GM18505 (cell line): ENCODE data around the gene CAMTA1.

Experiments used
- ATAC-seq: cut with Tn5 transposase; IDR thresholded peaks from one replicate; pipeline ENCODE4 v1.9.1; 2021; ENCODE audit not compliant: unreplicated experiment
- POLR2A ChIP-seq: IDR thresholded peaks from 4 replicates; pipeline ENCODE4 v1.6.1; 2011; ENCODE audit warnings: borderline replicate concordance; ENCODE audit not compliant: insufficient read depth, insufficient read length; ENCODE audit errors: extremely low read depth

CAMTA1 gene

DNA sequence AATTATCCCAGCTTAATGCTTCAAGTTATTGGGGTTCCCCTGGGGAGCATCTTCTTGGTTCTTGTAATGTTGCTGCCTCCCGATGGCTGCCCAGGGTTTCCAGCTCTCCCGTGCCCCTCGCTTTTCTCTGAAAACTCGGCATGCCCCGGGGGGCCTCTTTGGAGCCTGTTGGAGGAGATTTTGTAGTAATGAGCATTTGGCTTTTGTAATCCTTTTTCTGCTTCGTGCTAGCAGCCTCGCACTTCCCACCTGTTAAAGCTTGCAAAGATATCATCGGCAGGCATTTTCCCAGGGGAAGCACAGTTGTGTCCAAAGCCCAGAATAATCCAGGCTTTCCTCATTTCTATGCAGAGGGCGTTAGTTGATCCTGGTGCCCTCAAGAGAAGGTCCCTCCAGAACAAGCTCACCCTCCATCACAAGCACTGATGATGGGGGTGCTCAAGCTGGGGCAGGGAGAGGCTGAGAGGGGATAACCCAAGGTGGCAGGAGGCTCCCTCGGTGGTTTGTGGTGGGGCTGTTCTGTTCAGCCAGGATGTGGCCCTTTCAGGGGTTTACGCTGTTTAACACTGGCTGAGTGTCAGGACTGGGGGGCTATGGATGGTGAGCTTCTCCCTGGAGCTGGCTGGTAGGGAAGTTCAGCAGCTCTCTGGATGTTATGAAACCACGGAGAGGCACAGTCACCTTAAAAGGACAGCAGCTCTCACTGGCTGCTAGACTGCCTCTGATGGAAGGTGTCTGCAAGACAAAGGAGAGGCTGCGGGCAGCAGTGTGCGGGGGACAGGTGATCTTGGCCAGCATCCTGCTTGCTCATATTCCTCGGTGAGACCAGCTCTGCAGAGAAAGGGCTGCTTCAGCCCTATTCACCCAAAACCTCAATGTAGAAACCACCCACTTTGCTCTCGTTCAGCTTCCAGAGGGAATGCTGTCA lies 508.7 kb downstream of the CAMTA1 start:
- ATAC-seq: no peak

DNA sequence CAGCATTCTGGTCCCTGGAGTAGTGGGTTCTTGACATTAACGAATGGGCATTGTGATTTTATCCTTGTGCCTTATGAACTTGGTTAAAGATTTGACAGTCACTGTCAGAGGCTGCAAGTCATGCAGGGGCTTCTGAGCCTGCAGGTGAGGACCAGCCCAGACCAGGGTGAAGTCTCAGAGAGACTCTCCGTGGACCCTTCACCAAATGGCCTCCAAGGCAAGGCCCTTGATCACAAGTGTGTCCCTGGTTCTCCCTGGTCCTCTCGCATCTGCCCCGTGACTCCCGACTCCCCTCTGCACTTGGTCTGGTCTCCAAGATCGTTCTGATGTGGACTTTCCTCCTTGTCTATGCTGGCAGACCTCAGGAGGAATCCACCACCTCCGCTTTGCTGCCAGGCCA lies 509.4 kb downstream of the CAMTA1 start:
- TF ChIP-seq POLR2A: no peak
- ATAC-seq: no peak

More for the DNA sequence above, 508.7 kb downstream of the CAMTA1 start:
- TF ChIP-seq POLR2A: no peak

DNA sequence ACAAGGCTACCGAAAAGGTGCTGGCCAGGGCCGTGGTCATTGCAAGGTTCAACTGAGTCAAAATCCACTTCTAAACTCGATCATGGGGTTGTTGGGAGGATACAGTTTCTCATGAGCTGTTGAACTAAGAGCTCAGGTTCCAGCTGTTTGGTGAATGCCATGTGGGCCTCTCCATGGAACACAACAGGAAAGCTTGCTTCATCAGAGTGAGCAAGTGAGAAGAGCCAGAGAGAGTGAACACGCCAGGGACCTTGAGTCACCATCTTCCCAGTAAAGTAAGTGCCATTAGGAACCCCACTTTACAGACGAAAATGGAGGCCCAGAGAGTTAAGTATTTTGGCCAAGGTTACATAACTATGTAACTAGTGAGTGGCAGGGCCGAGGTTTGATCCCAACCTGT lies 510.7 kb downstream of the CAMTA1 start:
- no peak for ATAC-seq
- no peak for TF ChIP-seq POLR2A

DNA sequence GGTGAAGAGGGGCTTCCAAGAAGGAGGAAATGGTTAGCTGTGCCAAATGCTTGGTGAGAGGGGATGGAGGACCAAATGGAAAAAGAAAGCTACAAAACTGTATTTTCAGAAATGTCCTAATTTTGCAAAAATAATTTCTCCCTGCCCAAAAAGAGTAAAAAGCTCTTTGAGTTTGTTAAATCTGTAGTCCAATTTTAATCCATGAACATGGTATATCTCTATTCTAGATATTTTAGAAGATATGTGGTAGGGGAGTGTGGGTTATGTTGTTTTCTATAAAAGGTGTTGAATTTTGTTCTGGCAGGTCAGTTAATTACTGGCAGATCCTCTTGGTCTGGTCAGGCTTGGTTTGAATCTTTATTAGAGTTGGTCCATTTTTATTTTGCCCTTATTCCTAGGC lies 511.7 kb downstream of the CAMTA1 start:
- ATAC-seq: no peak
- no peak for TF ChIP-seq POLR2A

- ATAC-seq: no peak
- TF ChIP-seq POLR2A: no peak
Observed at GRCh38 chr1:7298145-7298544, 512.9 kb downstream of the CAMTA1 start.

DNA sequence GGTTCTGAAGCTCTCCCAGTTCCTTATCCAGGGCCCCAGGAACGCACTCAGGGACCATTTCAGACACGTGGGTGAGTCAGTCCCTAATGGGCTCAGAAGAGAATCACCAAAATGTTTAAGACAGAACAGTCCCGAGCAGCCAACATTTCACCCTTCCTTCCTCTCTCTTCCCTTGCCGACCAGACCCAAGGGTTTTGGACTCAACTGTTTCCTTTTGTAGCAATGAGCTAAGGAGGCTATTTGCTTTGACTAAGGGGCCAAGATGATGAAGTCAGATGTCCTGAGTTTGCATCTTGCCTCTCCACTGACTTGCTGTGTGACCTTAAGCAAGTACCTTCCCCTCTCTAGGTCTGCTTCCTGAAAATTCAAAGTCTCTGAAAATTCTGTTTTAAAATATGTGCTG lies 513.5 kb downstream of the CAMTA1 start:
- no peak for TF ChIP-seq POLR2A
- no peak for ATAC-seq

DNA sequence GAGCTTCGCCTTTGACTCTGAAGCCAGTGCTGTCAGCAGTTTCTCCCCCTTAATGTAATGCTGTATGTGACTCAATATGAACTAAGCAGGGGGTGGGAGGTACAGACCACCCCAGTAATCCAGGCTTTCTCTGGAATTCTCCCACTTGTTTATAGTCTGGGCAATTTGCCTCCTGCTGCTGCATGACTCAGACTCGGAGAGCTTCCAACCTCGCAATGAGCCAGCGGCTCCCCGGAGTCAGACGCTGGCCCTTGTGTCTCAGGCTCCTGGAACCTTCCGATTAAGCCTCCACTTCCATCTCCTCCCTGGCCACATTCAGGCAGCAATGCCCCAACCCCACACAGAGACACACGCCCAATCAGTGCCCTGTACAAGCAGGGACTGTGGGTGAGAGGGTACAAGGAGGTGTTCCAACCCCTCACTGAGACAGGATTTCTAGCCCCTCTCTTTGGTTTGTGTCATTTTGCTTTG lies 514.1 kb downstream of the CAMTA1 start:
- no peak for ATAC-seq
- no peak for TF ChIP-seq POLR2A

DNA sequence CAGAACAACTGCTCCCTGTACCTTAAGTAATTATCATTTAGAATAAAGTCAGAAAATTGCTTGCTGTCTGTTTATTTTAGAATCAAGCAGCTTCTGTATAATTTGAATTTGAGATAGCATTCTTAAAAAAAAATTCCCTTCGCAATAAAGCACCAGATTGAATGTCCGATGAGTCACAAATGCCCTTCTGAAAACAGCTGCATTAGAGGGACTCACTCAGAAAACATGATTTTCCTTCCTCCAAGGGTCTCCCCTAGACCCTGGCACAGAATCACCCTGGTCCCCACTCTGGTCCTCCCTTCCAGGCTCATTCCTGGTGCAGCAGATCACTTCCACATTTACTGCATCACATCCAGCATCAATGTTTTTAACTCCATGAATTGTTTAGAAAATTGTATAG lies 514.7 kb downstream of the CAMTA1 start:
- TF ChIP-seq POLR2A: no peak
- no peak for ATAC-seq

GRCh38 chr1:7300893-7301663 lies 515.8 kb downstream of the CAMTA1 start:
- TF ChIP-seq POLR2A: no peak

DNA sequence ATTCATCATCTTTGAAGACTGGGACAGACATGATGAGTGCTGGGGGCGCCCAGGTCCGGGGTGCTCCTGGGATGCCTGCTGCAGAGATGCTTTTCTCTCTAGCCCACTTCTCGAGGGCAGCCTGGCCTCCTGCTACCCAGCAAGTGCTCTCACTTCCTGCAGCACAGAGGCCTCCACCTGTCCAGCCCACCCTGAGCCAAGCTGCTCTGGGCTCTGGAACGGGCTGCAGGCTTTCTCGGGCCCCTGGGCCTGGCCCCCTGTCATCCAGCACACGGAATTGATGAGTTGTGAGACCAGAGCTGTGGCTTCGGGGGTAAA lies 516.4 kb downstream of the CAMTA1 start:
- ATAC-seq: no peak
- TF ChIP-seq POLR2A: no peak

More at GRCh38 chr1:7300893-7301663, 515.8 kb downstream of the CAMTA1 start:
- no peak for ATAC-seq

GRCh38 chr1:7302126-7302525 lies 516.9 kb downstream of the CAMTA1 start:
- TF ChIP-seq POLR2A: no peak
- ATAC-seq: no peak

GRCh38 chr1:7302873-7303272 lies 517.6 kb downstream of the CAMTA1 start:
- no peak for ATAC-seq
- TF ChIP-seq POLR2A: no peak

- ATAC-seq: no peak
- no peak for TF ChIP-seq POLR2A
Observed at GRCh38 chr1:7303554-7304317, 518.5 kb downstream of the CAMTA1 start.
